LNCaP clone FGC (cell line): ENCODE results near the gene FYTTD1.

Source experiments
- DNase-seq: peaks from one replicate; pipeline ENCODE4 v3.0.0-alpha.2; 2011; ENCODE audit warnings: low read depth
- H3K4me3 ChIP-seq: 2 replicates; pipeline ENCODE4 v1.5.1; 2011; ENCODE audit warnings: mild to moderate bottlenecking, low read depth, low read length, control low read depth
- CTCF ChIP-seq: IDR thresholded peaks from 2 replicates; pipeline ENCODE4 v1.5.1; 2012; ENCODE audit warnings: mild to moderate bottlenecking; ENCODE audit not compliant: control insufficient read depth, insufficient read depth; ENCODE audit errors: extremely low read depth

The FYTTD1 gene

DNA sequence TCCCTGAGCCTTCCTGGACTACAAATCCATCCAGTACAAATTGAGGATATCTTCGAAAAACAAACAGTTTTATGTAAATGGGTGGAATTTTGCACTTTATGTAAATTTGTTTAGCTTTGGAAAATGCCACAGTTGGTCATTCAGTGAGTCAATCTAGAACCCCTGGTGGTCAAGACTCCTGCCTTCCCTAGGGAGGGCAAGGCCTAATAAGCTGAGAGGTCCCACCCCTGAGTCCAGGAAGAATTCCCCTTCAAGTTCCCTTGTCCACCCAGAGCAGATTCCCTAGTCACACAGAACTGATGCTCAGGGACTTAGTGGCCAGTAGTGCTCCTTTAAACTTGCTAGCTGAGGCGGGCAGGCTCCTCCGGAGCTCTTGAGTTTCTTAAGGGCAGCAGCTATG is 6.9 kb upstream of the FYTTD1 start:
- no peak for DNase-seq
- TF ChIP-seq CTCF, result no peak

GRCh38 chr3:197746209-197746608 is 3.5 kb upstream of the FYTTD1 start:
- TF ChIP-seq CTCF, result no peak
- no peak for DNase-seq
- H3K4me3 ChIP-seq, result no peak overlapping the region

More for the DNA sequence above, 6.9 kb upstream of the FYTTD1 start:
- no peak overlapping the region for H3K4me3 ChIP-seq

DNA sequence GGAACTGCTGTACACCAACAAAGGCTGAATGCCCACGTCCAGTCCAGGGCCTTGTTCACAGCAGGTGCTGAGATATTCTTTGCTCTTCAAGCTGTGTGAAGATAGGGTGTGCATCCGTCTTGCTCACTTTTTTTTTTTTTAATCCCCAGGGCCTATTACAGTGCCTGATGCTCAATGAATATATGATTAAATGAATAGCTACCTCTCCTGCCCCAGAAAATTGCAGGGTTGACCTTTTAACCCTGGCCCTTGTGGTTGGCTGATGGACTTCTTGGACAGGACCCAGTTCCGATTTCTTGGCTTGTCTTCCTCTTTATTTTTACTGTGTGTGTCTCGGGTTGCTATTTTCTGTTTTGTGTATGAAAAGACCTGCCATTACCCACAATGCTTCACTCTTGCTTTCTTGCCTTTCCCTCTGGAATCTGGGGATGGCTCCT is 2.9 kb upstream of the FYTTD1 start:
- no peak for DNase-seq
- H3K4me3 ChIP-seq, result no peak overlapping the region
- no peak for TF ChIP-seq CTCF

DNA sequence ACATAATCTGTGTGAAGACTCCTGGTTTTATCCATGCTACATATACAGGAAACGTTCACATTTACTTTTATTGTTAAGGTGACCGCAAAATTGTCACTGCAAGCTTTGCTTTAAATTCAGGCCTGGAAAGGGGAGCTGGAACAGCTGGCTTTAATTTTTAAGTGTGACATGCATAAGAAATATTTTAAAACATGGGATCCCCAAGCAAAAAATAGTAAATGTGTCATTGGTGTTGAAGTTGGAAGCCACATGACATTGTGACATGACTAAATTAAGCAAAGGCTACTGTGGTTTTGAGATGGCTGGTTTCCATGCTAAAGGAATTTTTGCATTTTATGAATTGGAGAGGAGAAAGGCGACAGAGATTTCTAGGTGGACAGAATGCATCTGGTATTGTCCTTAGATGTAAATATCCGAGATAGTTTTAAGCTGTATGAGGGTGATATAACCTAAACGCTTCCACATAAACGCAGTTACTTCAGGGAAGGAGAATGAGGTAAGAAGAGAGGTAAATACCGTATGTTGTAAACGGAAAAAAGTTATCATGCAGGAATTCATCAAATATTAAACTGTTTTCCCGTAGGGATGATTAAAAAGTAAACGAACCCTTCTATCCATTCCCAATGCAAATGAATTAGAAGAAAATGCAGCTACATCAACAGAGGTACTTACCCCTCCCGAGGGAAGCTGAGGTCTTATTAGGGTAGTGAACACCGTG is 927 bp upstream of the FYTTD1 start:
- no peak for DNase-seq
- H3K4me3 ChIP-seq, result peak overlapping the region; percentile 76
- TF ChIP-seq CTCF, result no peak

DNA sequence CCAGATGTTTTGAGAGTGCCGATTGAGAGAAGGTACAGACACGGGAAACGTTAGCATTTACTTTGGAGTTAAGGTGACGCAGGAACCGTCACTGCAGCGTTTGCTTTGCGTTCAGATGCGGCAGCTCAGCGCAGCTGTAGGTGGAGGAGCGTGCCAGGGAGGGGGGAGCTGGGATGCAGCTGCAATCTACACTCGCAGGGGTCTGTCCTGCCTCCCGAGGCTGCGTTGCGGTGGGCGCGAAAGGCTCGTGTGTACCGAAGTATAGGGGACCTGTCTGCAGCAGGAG is 425 bp upstream of the FYTTD1 start:
- H3K4me3 ChIP-seq, result peak overlapping the region; percentile 76
- DNase-seq, result no peak
- TF ChIP-seq CTCF, result no peak

DNA sequence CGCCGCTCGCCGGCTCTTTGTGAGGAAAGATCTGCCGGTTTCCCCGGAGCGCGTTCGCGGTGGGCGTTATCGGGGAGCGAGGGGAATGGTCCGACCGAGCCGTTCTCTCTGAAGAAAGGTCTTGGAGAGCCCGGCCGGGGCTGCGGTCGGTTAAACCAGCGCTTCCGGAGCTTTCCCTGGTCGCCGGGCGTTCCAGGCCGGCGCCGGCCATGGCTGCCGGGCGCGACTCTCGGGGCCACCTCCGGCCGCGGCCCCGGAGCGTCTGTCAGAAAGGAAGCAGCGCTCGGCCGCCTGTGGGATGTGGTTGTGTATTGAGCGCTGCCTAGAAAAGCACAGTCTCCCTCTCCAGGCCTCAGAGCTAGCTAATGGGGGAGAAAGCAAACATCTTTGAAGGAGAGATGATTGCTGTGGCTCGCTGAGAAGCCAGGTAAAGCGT is 731 bp downstream of the FYTTD1 start:
- TF ChIP-seq CTCF, result no peak
- H3K4me3 ChIP-seq, result peak overlapping the region; percentile 76
- DNase-seq, result no peak
